Right atrium auricular region (tissue), 2 donors: ENCODE measurements around the gene SPSB3. TPM values are rescaled to one million over a fixed set of nuclear protein-coding genes. Genes with fewer than 3 reads are reported as not detected.
"Not testable (repeated sequence)": the region's sequence is repeated elsewhere in the genome, so short reads cannot be mapped to it uniquely, and the experiment has no call there.

Experiments
- DNase-seq: peaks from one replicate; pipeline ENCODE4 v3.0.0-alpha.2; 2019; ENCODE audit warnings: low spot score
- H3K27ac ChIP-seq, 2 donors: fragments of 200-600 bp; sonication (generic); 1 replicate in 1 of 2; 2 replicates in 1 of 2; pipeline ENCODE4 v1.5.1; 2016 to 2019
- H3K27me3 ChIP-seq, 2 donors: fragments of 200-600 bp; sonication (generic); one replicate each; pipeline versions ENCODE4 v1.5.1 to v1.6.0; 2017 to 2019
- H3K36me3 ChIP-seq: fragments of 200-600 bp; sonication (generic); one replicate; pipeline ENCODE4 v1.5.1; 2016
- H3K4me1 ChIP-seq, 2 donors: fragments of 200-600 bp; sonication (generic); one replicate each; pipeline versions ENCODE4 v1.5.1 to v1.6.0; 2017 to 2019
- H3K4me3 ChIP-seq, 2 donors: fragments of 200-600 bp; sonication (generic); 1 replicate in 1 of 2; 2 replicates in 1 of 2; pipeline ENCODE4 v1.5.1; 2017 to 2019; ENCODE audit warnings: mild to moderate bottlenecking in 1 of 2, moderate library complexity in 1 of 2
- H3K9me3 ChIP-seq, 2 donors: fragments of 200-600 bp; sonication (generic); one replicate each; pipeline ENCODE4 v1.5.1; 2019
- CTCF ChIP-seq, 2 donors: fragments of 200-600 bp; sonication (generic); IDR thresholded peaks; one replicate each; pipeline ENCODE4 v1.5.1; 2019; ENCODE audit warnings: antibody characterized with exemption in 2 of 2
- total RNA-seq, 2 donors: library from RNA; depleted of rRNA; stranded (reverse); fragments of >200 nt; gene quantifications; one replicate each; pipeline ENCODE4 v1.1.0, GENCODE V29; 2016

The SPSB3 gene
- total RNA-seq, 2 donors from 2014 or later = 41.9 to 49.0 TPM

- DNase-seq = no peak
- Histone ChIP-seq H3K27me3 (no peaks in the 10 kb centered on the region), H3K4me1 (no peaks in the 10 kb centered on the region), H3K36me3 (no peaks in the 10 kb centered on the region), H3K27ac (no peak overlapping the region), H3K9me3 (no peaks in the 10 kb centered on the region), H3K4me3 (no peak overlapping the region)
- TF ChIP-seq CTCF (IDR thresholded peaks at IDR 0.05) = no peak
These were observed 18.3 kb upstream of the SPSB3 start for GRCh38 chr16:1800701-1801100.

GRCh38 chr16:1799263-1799662 is 16.9 kb upstream of the SPSB3 start:
- not testable (repeated sequence) for H3K4me3 ChIP-seq, H3K4me1 ChIP-seq, H3K36me3 ChIP-seq, DNase-seq, H3K27ac ChIP-seq, H3K27me3 ChIP-seq, H3K9me3 ChIP-seq

- no peak overlapping the region for H3K4me3 ChIP-seq
- no peak for DNase-seq
- no peak for TF ChIP-seq CTCF (IDR thresholded peaks at IDR 0.05)
These were observed 12.7 kb upstream of the SPSB3 start for GRCh38 chr16:1794908-1795666.

GRCh38 chr16:1794221-1794871 is 12.0 kb upstream of the SPSB3 start:
- no peak for DNase-seq
- Histone ChIP-seq H3K27ac (no peak overlapping the region), H3K27me3 (no peaks in the 10 kb centered on the region), H3K4me3 (no peak overlapping the region), H3K36me3 (peaks cover 5% of the 10 kb centered on the region), H3K9me3 (no peaks in the 10 kb centered on the region), H3K4me1 (no peaks in the 10 kb centered on the region)
- TF ChIP-seq CTCF (IDR thresholded peaks at IDR 0.05) = no peak

More at GRCh38 chr16:1794908-1795666, 12.7 kb upstream of the SPSB3 start:
- Histone ChIP-seq H3K9me3 (no peaks in the 10 kb centered on the region), H3K36me3 (no peaks in the 10 kb centered on the region), H3K27me3 (no peaks in the 10 kb centered on the region), H3K4me1 (no peaks in the 10 kb centered on the region), H3K27ac (no peak overlapping the region)

GRCh38 chr16:1793578-1794220 is 11.3 kb upstream of the SPSB3 start, which contains the start of gene IGFALS:
Gene IGFALS, minus strand, starts transcription at chr16:1793705. Its CDS starts 53 bp downstream, at chr16:1793652.
- H3K9me3 ChIP-seq = no peaks in the 10 kb centered on the region
- no peaks in the 10 kb centered on the region for H3K4me1 ChIP-seq
- no peaks in the 10 kb centered on the region for H3K27me3 ChIP-seq
- H3K4me3 ChIP-seq = no peak within 1 kb of the TSS
- H3K27ac ChIP-seq = no peak within 1 kb of the TSS
- no peak for TF ChIP-seq CTCF (IDR thresholded peaks at IDR 0.05)
- peaks cover 12% of the 10 kb centered on the region for H3K36me3 ChIP-seq
- DNase-seq = no peak
